GM12878 (cell line): Measurements from ENCODE around the gene FOXR1. TPM values are rescaled to one million over a fixed set of nuclear protein-coding genes. Genes with fewer than 3 reads are reported as not detected.

Experiments used
- ATAC-seq: fragments of 200-7000 bp; cut with Tn5 transposase; 3 replicates; pipeline ENCODE4 v1.9.1; 2020; ENCODE audit warnings: mild to moderate bottlenecking, moderate library complexity
- BruUV-seq: library from RNA; stranded (reverse); fragments of 400-500 nt; replicated peaks from 2 replicates; lab custom pipeline; 2021; lab: Mats Ljungman, UMichigan
- CTCF ChIA-PET: fragments of 300-600 bp; sonication (Branson Sonifier 250); formaldehyde crosslinking; extraction: SDS; loops from one replicate; lab custom pipeline; 2021; ENCODE audit warnings: inconsistent platforms; lab: Yijun Ruan, JAX
- POLR2A ChIA-PET: fragments of 350-600 bp; formaldehyde crosslinking; extraction: SDS; loops from one replicate; lab custom pipeline; 2021; ENCODE audit warnings: inconsistent platforms; lab: Charles Lee
- RAD21 ChIA-PET: fragments of 300-600 bp; sonication (Branson Sonifier 250); formaldehyde crosslinking; loops from one replicate; lab custom pipeline; 2023; ENCODE audit warnings: antibody characterized with exemption; ENCODE audit not compliant: unreplicated experiment; lab: Charles Lee
- SMC1A ChIA-PET: fragments of 300-600 bp; sonication (Branson Sonifier 250); formaldehyde crosslinking; loops from one replicate; lab custom pipeline; 2023; ENCODE audit not compliant: unreplicated experiment, uncharacterized antibody; lab: Charles Lee
- DNase-seq: peaks from one replicate; pipeline ENCODE4 v3.0.0-alpha.2; 2011; ENCODE audit warnings: low read depth, low spot score
- FAIRE-seq: peaks from 3 replicates; lab custom pipeline; 2011; peaks lifted over from hg19 to GRCh38; lab: Jason Lieb, UNC
- H2AFZ ChIP-seq: 2 replicates; pipeline ENCODE4 v1.6.0; 2011; ENCODE audit warnings: low read depth, low read length, control low read depth; ENCODE audit not compliant: control insufficient read depth
- H3K27ac ChIP-seq: 2 replicates; pipeline ENCODE4 v1.5.1; 2011; ENCODE audit warnings: control low read depth; ENCODE audit not compliant: control insufficient read depth, insufficient read depth
- H3K27me3 ChIP-seq, 2 experiments: replicated peaks in 1 of 2; 2 replicates each; pipeline versions ENCODE4 v1.6.0 to v1.6.1; 2011; ENCODE audit warnings: low read length in 1 of 2; ENCODE audit not compliant: control insufficient read depth in 2 of 2, insufficient read depth in 2 of 2
- H3K36me3 ChIP-seq, 2 experiments: 2 replicates each; pipeline ENCODE4 v1.5.1; 2011; ENCODE audit warnings: low read length in 1 of 2; ENCODE audit not compliant: control insufficient read depth in 2 of 2, insufficient read depth in 2 of 2
- H3K4me1 ChIP-seq: 2 replicates; pipeline ENCODE4 v1.6.1; 2011; ENCODE audit warnings: mild to moderate bottlenecking, low read length, moderate library complexity, mixed read lengths; ENCODE audit not compliant: control insufficient read depth, insufficient read depth
- H3K4me2 ChIP-seq: 2 replicates; pipeline ENCODE4 v1.6.0; 2011; ENCODE audit warnings: control low read depth; ENCODE audit not compliant: control insufficient read depth, insufficient read depth
- H3K4me3 ChIP-seq: fragments of 200-600 bp; sonication (generic); 2 replicates; pipeline ENCODE4 v1.5.1; 2016
- H3K79me2 ChIP-seq: 2 replicates; pipeline ENCODE4 v1.6.0; 2011; ENCODE audit warnings: low read length; ENCODE audit not compliant: control insufficient read depth, insufficient read depth
- H3K9ac ChIP-seq: 2 replicates; pipeline ENCODE4 v1.8.0; 2011; ENCODE audit warnings: low read length, control low read depth, mixed read lengths; ENCODE audit not compliant: control insufficient read depth, insufficient read depth
- H3K9me3 ChIP-seq: replicated peaks from 3 replicates; pipeline ENCODE4 v1.5.1; 2011; ENCODE audit warnings: mild to moderate bottlenecking, low read length; ENCODE audit not compliant: control insufficient read depth, insufficient read depth
- H4K20me1 ChIP-seq: 2 replicates; pipeline ENCODE4 v1.6.0; 2011; ENCODE audit not compliant: control insufficient read depth, insufficient read depth
- BCLAF1 ChIP-seq: fragments of 450-650 bp; IDR thresholded peaks from 2 replicates; pipeline ENCODE4 v1.6.1; 2017; ENCODE audit warnings: antibody characterized with exemption, mild to moderate bottlenecking, moderate library complexity
- EGR1 ChIP-seq, 2 experiments: IDR thresholded peaks; 1 replicate in 1 of 2; 2 replicates in 1 of 2; pipeline ENCODE4 v1.6.1; 2011 to 2012; ENCODE audit warnings: low read depth in 2 of 2, low read length in 2 of 2, borderline replicate concordance in 1 of 2, mild to moderate bottlenecking in 1 of 2, moderate library complexity in 1 of 2
- FOS ChIP-seq: IDR thresholded peaks from 3 replicates; pipeline ENCODE4 v1.6.1; 2011; ENCODE audit warnings: borderline replicate concordance; ENCODE audit not compliant: insufficient read length; ENCODE audit errors: extremely low read depth
- HCFC1 ChIP-seq: fragments of 150-350 bp; IDR thresholded peaks from 2 replicates; pipeline ENCODE4 v1.6.1; 2014; ENCODE audit warnings: low read length
- LARP7 ChIP-seq: fragments of 450-650 bp; IDR thresholded peaks from 2 replicates; pipeline ENCODE4 v1.6.1; 2017; ENCODE audit warnings: mild to moderate bottlenecking
- MEF2A ChIP-seq: IDR thresholded peaks from 2 replicates; pipeline ENCODE4 v1.6.1; 2011; ENCODE audit warnings: low read depth, mild to moderate bottlenecking, low read length, moderate library complexity; ENCODE audit not compliant: insufficient read depth
- PBX3 ChIP-seq: IDR thresholded peaks from 2 replicates; pipeline ENCODE4 v1.6.1; 2011; ENCODE audit warnings: mild to moderate bottlenecking, low read depth, low read length, moderate library complexity; ENCODE audit not compliant: insufficient replicate concordance
- SIX5 ChIP-seq: IDR thresholded peaks from 2 replicates; pipeline ENCODE4 v1.6.1; 2011; ENCODE audit warnings: mild to moderate bottlenecking, low read depth, low read length, moderate library complexity; ENCODE audit not compliant: severe bottlenecking
- TCF7 ChIP-seq: IDR thresholded peaks from 2 replicates; pipeline ENCODE4 v1.6.1; 2014; ENCODE audit warnings: antibody characterized with exemption, borderline replicate concordance
- ZBTB40 ChIP-seq: fragments of 450-650 bp; IDR thresholded peaks from 2 replicates; pipeline ENCODE4 v1.6.1; 2016; ENCODE audit warnings: mild to moderate bottlenecking, moderate library complexity, borderline replicate concordance
- ZNF24 ChIP-seq: fragments of 450-650 bp; IDR thresholded peaks from 2 replicates; pipeline ENCODE4 v1.6.1; 2017; ENCODE audit warnings: antibody characterized with exemption, mild to moderate bottlenecking
- ZZZ3 ChIP-seq: IDR thresholded peaks from 2 replicates; pipeline ENCODE4 v1.6.1; 2011; ENCODE audit warnings: low read depth; ENCODE audit not compliant: control insufficient read depth, insufficient read length
- WGBS: methylation state at CpG from one replicate; pipeline ENCODE4 v1.1.6; 2016; ENCODE audit warnings: low lambda C conversion rate; ENCODE audit not compliant: insufficient replicate concordance, insufficient coverage; ENCODE audit errors: missing lambda C conversion rate; 5-methylcytosine and 5-hydroxymethylcytosine counted together
- in situ Hi-C: fragments of 300-500 bp; cut with MboI; formaldehyde crosslinking; loops from 9 replicates; pipeline ENCODE4 v1.14.3; 2018; ENCODE audit warnings: mixed read lengths
- intact Hi-C: fragments of 100-400 bp; cut with micrococcal nuclease; formaldehyde crosslinking; loops from one replicate; pipeline ENCODE4 v1.14.2; 2022; ENCODE audit not compliant: unreplicated experiment
- polyA plus RNA-seq, 11 experiments: library from polyadenylated mRNA; depleted of rRNA in 4 of 11; unstranded in 6 of 11; stranded (reverse) in 5 of 11; fragments of >200 nt; fragmentation: Nextera tagmentation in 4 of 11; fragmentation: Illumina TruSeq in 1 of 11; extraction: Ambion mirVana in 4 of 11; extraction: Trizol in 1 of 11; gene quantifications; 1 replicate in 1 of 11; 2 replicates in 10 of 11; pipeline versions ENCODE4 v1.2.1 to v1.2.3, GENCODE V29; 2011 to 2016; ENCODE audit warnings: inconsistent platforms in 2 of 11, missing spikeins in 2 of 11, low read depth in 1 of 11
- total RNA-seq, 4 experiments: library from RNA; depleted of rRNA in 3 of 4; stranded (reverse); fragments of >200 nt in 3 of 4; fragmentation: Illumina TruSeq in 1 of 4; extraction: Trizol in 1 of 4; gene quantifications; 2 replicates each; pipeline versions ENCODE4 v1.2.1 to v1.2.3, GENCODE V29; 2013 to 2021

Gene FOXR1
- total and polyA plus RNA-seq, 10 of the 15 experiments (the other 5 are each of a cell fraction or from before 2014, with no cell fraction given), result not detected

GRCh38 chr11:118958577-118958976 is 13.0 kb upstream of the FOXR1 start (continued):
- TF ChIP-seq ZBTB40 (no peak), EGR1 (IDR thresholded peaks at IDR 0.05; ENCODE audit: borderline replicate concordance in 1 of 2, low read depth in 2 of 2, low read length in 2 of 2) (no peak), TCF7 (no peak), ZNF24 (no peak)

- H3K79me2 ChIP-seq, result no peaks in the 10 kb centered on the region
These were observed 10.4 kb upstream of the FOXR1 start for GRCh38 chr11:118961189-118961588.

More at GRCh38 chr11:118961189-118961588, 10.4 kb upstream of the FOXR1 start:
- FAIRE-seq, result no peak
- H2AFZ ChIP-seq, result no peak overlapping the region
- SMC1A ChIA-PET, result no interaction called here
- CTCF ChIA-PET, result interaction anchor here (0.9 kb wide), 1 partner anchor 55 kb away, joined by 3 read pairs; no protein-coding TSS in a partner anchor
- intact Hi-C loops, result no loop called here
- no peak overlapping the region for H3K9ac ChIP-seq
- in situ Hi-C loops, result no loop called here
- 0% methylated on average over 3 of the region's 5 CpGs for WGBS
- RAD21 ChIA-PET, result no interaction called here
- H3K4me1 ChIP-seq, result no peaks in the 10 kb centered on the region
- H3K36me3 ChIP-seq, result no peaks in the 10 kb centered on the region
- H3K9me3 ChIP-seq, result no peaks in the 10 kb centered on the region
- no peak for ATAC-seq
- H3K4me3 ChIP-seq, result no peak overlapping the region
- H3K27me3 ChIP-seq, result peaks cover 0 to 4% of the 10 kb centered on the region in 2 experiments; a peak in 1 of 4 replicates
- no peak for DNase-seq
- no TSS peak for BruUV-seq
- POLR2A ChIA-PET, result no interaction called here
- H3K4me2 ChIP-seq, result no peak overlapping the region
- H4K20me1 ChIP-seq, result no peaks in the 10 kb centered on the region
- TF ChIP-seq HCFC1 (no peak), SIX5 (no peak), LARP7 (no peak), FOS (no peak), BCLAF1 (no peak), MEF2A (no peak), ZZZ3 (no peak), PBX3 (no peak)
- TF ChIP-seq, all 136 proteins: peak for 0
- H3K27ac ChIP-seq, result no peak overlapping the region
